IMR-90 (cell line): Measurements from ENCODE around the gene SYNPO. TPM values are rescaled to one million over a fixed set of nuclear protein-coding genes. Genes with fewer than 3 reads are reported as not detected.
A peak's percentile ranks its signal among the peaks of the same experiment; 100 is the strongest.

Source experiments
- ATAC-seq: fragments of 200-7000 bp; cut with Tn5 transposase; 2 replicates; pipeline ENCODE4 v1.9.1; 2020; ENCODE audit warnings: low read depth, mild to moderate bottlenecking, moderate library complexity
- BruUV-seq: library from RNA; stranded (reverse); fragments of 400-500 nt; replicated peaks from 2 replicates; lab custom pipeline; 2021; lab: Mats Ljungman, UMichigan
- CTCF ChIA-PET: fragments of 300-600 bp; formaldehyde crosslinking; extraction: SDS; loops from one replicate; lab custom pipeline; 2021; ENCODE audit warnings: antibody characterized with exemption; lab: Yijun Ruan, JAX
- POLR2A ChIA-PET: fragments of 300-600 bp; sonication (Branson Sonifier 250); formaldehyde crosslinking; loops from one replicate; lab custom pipeline; 2022; ENCODE audit warnings: antibody characterized with exemption; ENCODE audit not compliant: unreplicated experiment; lab: Charles Lee
- DNase-seq: peaks from one replicate; pipeline ENCODE4 v3.0.0; 2013
- H2AFZ ChIP-seq: replicated peaks from 2 replicates; pipeline ENCODE3; 2013; ENCODE audit warnings: low read length, mild to moderate bottlenecking; ENCODE audit not compliant: poor library complexity
- H2AK5ac ChIP-seq: 2 replicates; pipeline ENCODE4 v1.6.1; 2013; ENCODE audit warnings: low read depth, low read length, inconsistent platforms
- H2AK9ac ChIP-seq: replicated peaks from 2 replicates; pipeline ENCODE3; 2013; ENCODE audit warnings: mild to moderate bottlenecking, low read depth, low read length, moderate library complexity; ENCODE audit not compliant: poor library complexity
- H2BK120ac ChIP-seq: 2 replicates; pipeline ENCODE4 v1.6.1; 2013; ENCODE audit warnings: low read depth, low read length, inconsistent platforms
- H2BK15ac ChIP-seq: 3 replicates; pipeline ENCODE4 v1.6.1; 2013; ENCODE audit warnings: low read depth, low read length, inconsistent platforms
- H2BK20ac ChIP-seq: 2 replicates; pipeline ENCODE4 v1.6.1; 2013; ENCODE audit warnings: low read depth, mild to moderate bottlenecking, inconsistent platforms, low read length, moderate library complexity
- H2BK5ac ChIP-seq: 2 replicates; pipeline ENCODE4 v1.6.1; 2013; ENCODE audit warnings: mild to moderate bottlenecking, low read depth, low read length, inconsistent platforms; ENCODE audit not compliant: poor library complexity, severe bottlenecking
- H3K14ac ChIP-seq: replicated peaks from 2 replicates; pipeline ENCODE4 v1.6.1; 2013; ENCODE audit warnings: low read depth, low read length, inconsistent platforms
- H3K18ac ChIP-seq: 2 replicates; pipeline ENCODE4 v1.6.1; 2013; ENCODE audit warnings: low read depth, low read length, control low read depth
- H3K23ac ChIP-seq: 2 replicates; pipeline ENCODE4 v1.6.1; 2013; ENCODE audit warnings: low read depth, low read length, inconsistent platforms
- H3K27ac ChIP-seq: 2 replicates; pipeline ENCODE4 v1.5.1; 2013; ENCODE audit warnings: mild to moderate bottlenecking, control low read depth, low read length; ENCODE audit not compliant: insufficient read depth
- H3K27me3 ChIP-seq: 2 replicates; pipeline ENCODE4 v1.6.1; 2013; ENCODE audit warnings: low read length; ENCODE audit not compliant: control insufficient read depth, insufficient read depth
- H3K36me3 ChIP-seq: 2 replicates; pipeline ENCODE4 v1.6.1; 2013; ENCODE audit warnings: low read length, mixed read lengths; ENCODE audit not compliant: control insufficient read depth, insufficient read depth
- H3K4ac ChIP-seq: 2 replicates; pipeline ENCODE4 v1.6.1; 2013; ENCODE audit warnings: low read depth, low read length, inconsistent platforms
- H3K4me1 ChIP-seq: 2 replicates; pipeline ENCODE4 v1.6.1; 2013; ENCODE audit warnings: low read length, mixed read lengths; ENCODE audit not compliant: control insufficient read depth, insufficient read depth
- H3K4me2 ChIP-seq: 2 replicates; pipeline ENCODE4 v1.6.1; 2013; ENCODE audit warnings: low read depth, mild to moderate bottlenecking, control low read depth, low read length, moderate library complexity
- H3K4me3 ChIP-seq: 2 replicates; pipeline ENCODE4 v1.5.1; 2013; ENCODE audit warnings: low read depth, mild to moderate bottlenecking, control low read depth, low read length, moderate library complexity; ENCODE audit not compliant: insufficient read depth
- H3K56ac ChIP-seq: 2 replicates; pipeline ENCODE4 v1.6.1; 2013; ENCODE audit warnings: low read length, inconsistent platforms; ENCODE audit not compliant: insufficient read depth; ENCODE audit errors: extremely low read depth
- H3K79me1 ChIP-seq, 2 experiments: 2 replicates each; pipeline ENCODE4 v1.6.1; 2013; ENCODE audit warnings: low read length in 2 of 2, inconsistent platforms in 1 of 2, low read depth in 1 of 2
- H3K9ac ChIP-seq: 2 replicates; pipeline ENCODE4 v1.6.1; 2013; ENCODE audit warnings: low read depth, low read length, control low read depth
- H3K9me1 ChIP-seq: 2 replicates; pipeline ENCODE4 v1.6.1; 2013; ENCODE audit warnings: low read length, inconsistent platforms; ENCODE audit not compliant: insufficient read depth
- H3K9me3 ChIP-seq: 2 replicates; pipeline ENCODE4 v1.6.1; 2013; ENCODE audit warnings: low read length; ENCODE audit not compliant: control insufficient read depth, insufficient read depth
- H4K20me1 ChIP-seq: 2 replicates; pipeline ENCODE4 v1.6.1; 2013; ENCODE audit warnings: low read length, inconsistent platforms; ENCODE audit not compliant: insufficient read depth
- H4K5ac ChIP-seq: 2 replicates; pipeline ENCODE4 v1.6.1; 2013; ENCODE audit warnings: mild to moderate bottlenecking, low read depth, low read length, control low read depth
- H4K8ac ChIP-seq, 2 experiments: 2 replicates each; pipeline ENCODE4 v1.6.1; 2013; ENCODE audit warnings: low read depth in 2 of 2, low read length in 2 of 2, control low read depth in 1 of 2, inconsistent platforms in 1 of 2
- H4K91ac ChIP-seq: 2 replicates; pipeline ENCODE4 v1.6.1; 2013; ENCODE audit warnings: low read depth, low read length, inconsistent platforms; ENCODE audit not compliant: insufficient read depth
- CEBPB ChIP-seq: IDR thresholded peaks from 2 replicates; pipeline ENCODE4 v1.6.1; 2012; ENCODE audit warnings: low read depth, low read length, improper control_type of control experiment
- MXI1 ChIP-seq: IDR thresholded peaks from 2 replicates; pipeline ENCODE4 v1.6.1; 2012; ENCODE audit warnings: low read depth, mild to moderate bottlenecking, low read length, moderate library complexity, borderline replicate concordance
- WGBS, 2 experiments: methylation state at CpG; one replicate each; pipeline versions ENCODE4 v1.1.5 to v1.1.7; 2013; ENCODE audit warnings: missing lambda C conversion rate in 2 of 2; ENCODE audit not compliant: insufficient read length in 1 of 2; ENCODE audit errors: extremely low coverage in 2 of 2; 5-methylcytosine and 5-hydroxymethylcytosine counted together
- dilution Hi-C: fragments of 300-500 bp; cut with HindIII; formaldehyde crosslinking; loops from one replicate; pipeline ENCODE4 v1.14.3; 2018; ENCODE audit warnings: low sequenced_read_pairs; ENCODE audit not compliant: unreplicated experiment
- in situ Hi-C: fragments of 300-500 bp; cut with MboI; formaldehyde crosslinking; loops from 3 replicates; pipeline ENCODE4 v1.14.3; 2019; ENCODE audit warnings: low sequenced_read_pairs, inconsistent platforms, mixed read lengths
- intact Hi-C: fragments of 100-400 bp; cut with micrococcal nuclease; formaldehyde crosslinking; loops from 2 replicates; pipeline ENCODE4 v1.10.0; 2022
- polyA plus RNA-seq, 3 experiments: library from polyadenylated mRNA; depleted of rRNA; stranded (reverse); fragments of >200 nt; gene quantifications; 2 replicates each; pipeline ENCODE4 v1.2.3, GENCODE V29; 2012; ENCODE audit warnings: low replicate concordance in 1 of 3
- total RNA-seq: library from RNA; depleted of rRNA; stranded (reverse); fragments of >200 nt; gene quantifications from 2 replicates; pipeline ENCODE4 v1.2.3, GENCODE V29; 2012

Gene SYNPO
- total and polyA plus RNA-seq, 2 of the 4 experiments (the other 2 are of a cell fraction): 3.0 to 24.8 TPM

- Histone ChIP-seq H3K4me2 (no peak overlapping the region), H2BK15ac (no peak overlapping the region), H3K36me3 (peaks cover 3% of the 10 kb centered on the region), H3K14ac (no peak overlapping the region), H4K91ac (no peak overlapping the region), H2BK120ac (no peak overlapping the region), H3K9ac (no peak overlapping the region), H2BK5ac (no peak overlapping the region), H3K18ac (no peak overlapping the region), H3K27me3 (no peaks in the 10 kb centered on the region), H2AFZ (no peak overlapping the region), H2BK20ac (no peak overlapping the region), H2AK5ac (no peak overlapping the region), H3K23ac (no peak overlapping the region), H4K20me1 (no peaks in the 10 kb centered on the region), H3K9me3 (no peaks in the 10 kb centered on the region), H3K9me1 (no peaks in the 10 kb centered on the region), H2AK9ac (no peak overlapping the region), H4K8ac (no peak overlapping the region), H3K4me1 (peaks cover 3% of the 10 kb centered on the region), H3K4ac (no peak overlapping the region), H3K56ac (no peak overlapping the region), H4K5ac (no peak overlapping the region), H3K27ac (no peak overlapping the region), H3K4me3 (no peak overlapping the region), H3K79me1 (peaks cover 7 to 18% of the 10 kb centered on the region in 2 experiments)
- dilution Hi-C loops (no loop called here), intact Hi-C loops (no loop called here), in situ Hi-C loops (no loop called here)
- BruUV-seq: no TSS peak
- no CpG with 5 or more reads among the region's 3 CpGs for WGBS, 2 experiments
- TF ChIP-seq CEBPB (peak; percentile 71), MXI1 (no peak)
- peak; percentile 28 for DNase-seq
- no peak for ATAC-seq
- POLR2A ChIA-PET: no interaction called here
- CTCF ChIA-PET: no interaction called here
Observed at GRCh38 chr5:150703762-150704161, 63.3 kb downstream of the SYNPO start.
